HUDEP-2 (cell line): ENCODE results near the gene KCNIP1.

Experiments used
- DNase-seq, 76 experiments: peaks; one replicate each; lab custom pipeline; 2025; ENCODE audit not compliant: unreplicated experiment in 76 of 76; lab: John Stamatoyannopoulos, UW

KCNIP1 gene

DNA sequence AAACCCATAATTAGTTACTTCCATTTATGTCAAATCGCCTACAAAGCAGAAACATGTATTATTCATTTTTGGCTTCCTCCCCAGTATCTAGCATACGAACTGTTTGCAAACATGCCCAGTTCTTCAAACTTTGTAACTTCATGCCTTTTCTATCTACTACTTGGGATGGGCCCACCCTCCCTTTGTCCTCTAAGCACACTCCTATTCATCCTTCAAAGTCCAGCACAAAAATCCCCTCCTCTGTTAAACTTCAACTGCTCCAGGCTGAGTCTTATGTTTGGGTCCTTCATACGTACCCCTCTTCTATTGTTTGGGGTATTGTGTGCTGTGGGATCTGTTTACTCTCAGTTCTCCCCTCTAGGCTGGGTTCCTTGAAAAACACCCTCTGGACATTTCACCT is 55.5 kb downstream of the KCNIP1 start:
- DNase-seq: no peak

DNA sequence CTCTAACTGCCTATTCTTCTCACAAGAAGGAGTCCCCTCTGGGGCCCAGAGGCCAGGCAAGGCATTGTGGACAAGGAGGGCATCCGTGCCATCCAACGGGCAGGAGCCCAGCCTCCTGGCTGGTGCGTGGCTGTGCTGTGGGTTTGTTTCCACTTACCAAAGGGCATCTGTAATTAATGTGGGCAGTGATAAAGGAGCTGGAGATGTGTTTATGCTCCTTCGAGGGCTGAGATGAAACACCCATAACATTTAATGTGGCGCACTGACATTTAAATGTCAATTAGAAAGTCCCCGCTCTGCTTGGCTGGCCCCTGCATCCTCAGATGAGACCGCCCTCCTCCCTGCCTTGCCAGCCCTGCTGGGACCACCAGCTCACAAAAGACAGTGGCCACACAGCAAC is 57.1 kb downstream of the KCNIP1 start:
- no peak for DNase-seq

DNA sequence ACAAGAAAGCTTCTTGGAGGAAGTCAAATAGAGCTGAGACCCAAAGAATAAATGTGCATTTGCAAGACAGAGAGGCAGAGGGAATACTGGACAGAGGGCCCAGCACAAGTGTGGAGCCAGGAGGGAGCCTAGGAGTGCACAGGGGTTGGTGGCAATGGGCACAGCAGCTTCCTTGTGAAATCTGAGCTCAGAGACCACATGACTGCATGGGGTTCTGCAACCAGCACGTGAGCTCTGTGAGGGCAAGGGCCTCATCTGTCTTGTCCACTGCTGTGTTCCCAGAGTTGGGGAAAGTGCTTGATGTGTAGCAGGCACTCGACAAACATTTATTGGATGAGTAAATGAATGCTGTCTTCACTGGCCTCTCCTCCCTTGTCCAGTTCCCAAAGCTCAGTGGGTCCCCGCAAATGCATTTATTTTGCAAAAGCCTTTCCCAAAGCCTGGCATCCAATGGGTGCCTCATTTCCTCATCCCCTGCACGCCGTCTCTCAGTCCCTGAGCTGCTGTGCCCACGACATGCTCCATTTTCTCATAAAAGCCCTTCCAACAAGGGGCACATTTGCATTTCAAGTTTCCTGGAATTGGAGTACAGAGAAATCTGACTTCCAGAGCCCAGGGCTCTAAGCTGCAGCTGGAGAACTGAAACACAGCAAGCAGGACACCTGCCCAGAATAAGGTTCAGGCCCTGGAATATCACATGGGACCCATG is 58.5 kb downstream of the KCNIP1 start:
- DNase-seq: no peak

DNA sequence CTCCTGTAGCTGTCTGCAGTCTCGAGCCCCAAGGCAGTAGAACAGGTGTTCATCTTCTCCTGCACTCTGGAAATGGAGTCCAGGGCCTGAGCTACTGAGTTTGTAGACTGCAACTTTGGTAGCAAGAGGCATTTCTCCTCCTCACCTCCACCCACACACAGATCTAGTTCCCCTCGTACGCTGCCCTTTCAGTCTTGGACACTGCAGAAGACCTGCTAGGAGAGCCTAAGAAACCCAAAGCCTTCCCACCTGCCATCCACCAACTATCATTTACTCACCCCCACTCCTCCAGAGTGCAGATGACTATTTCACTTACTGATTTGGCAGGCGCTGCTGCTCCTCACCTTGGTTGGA is 59.0 kb downstream of the KCNIP1 start:
- no peak for DNase-seq

DNA sequence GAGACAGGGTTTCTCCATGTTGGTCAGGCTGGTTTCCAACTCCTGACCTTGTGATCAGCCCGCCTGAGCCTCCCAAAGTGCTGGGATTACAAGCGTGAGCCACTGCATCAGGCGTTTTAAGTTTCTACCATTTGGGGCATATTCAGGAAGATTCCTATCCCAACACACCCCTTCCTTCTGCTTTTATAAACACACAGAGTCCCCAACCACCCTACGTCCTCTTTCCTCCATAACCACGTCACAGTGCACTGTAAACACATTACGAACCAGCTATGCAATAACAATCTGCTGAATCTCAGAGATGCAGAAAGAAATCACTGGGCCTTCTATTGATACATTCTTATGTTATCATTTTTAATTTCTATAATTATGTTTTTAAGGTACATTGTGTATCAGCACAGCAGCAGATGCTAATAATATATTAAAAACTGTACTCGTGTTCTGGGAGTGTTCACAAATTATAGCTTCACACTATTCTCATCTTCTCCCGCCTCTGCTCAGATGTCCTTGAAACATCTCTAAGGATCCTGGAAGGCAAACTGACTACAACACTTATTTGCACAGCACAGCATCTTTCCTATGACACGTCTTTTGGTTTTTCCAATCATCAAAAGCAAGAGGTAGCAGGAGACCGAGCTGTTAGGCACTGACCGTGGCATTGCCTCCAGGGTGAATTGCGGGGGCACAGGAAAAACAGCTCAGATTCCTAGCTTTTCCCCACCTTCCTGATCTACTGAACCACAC is 60.2 kb downstream of the KCNIP1 start:
- DNase-seq: no peak

DNA sequence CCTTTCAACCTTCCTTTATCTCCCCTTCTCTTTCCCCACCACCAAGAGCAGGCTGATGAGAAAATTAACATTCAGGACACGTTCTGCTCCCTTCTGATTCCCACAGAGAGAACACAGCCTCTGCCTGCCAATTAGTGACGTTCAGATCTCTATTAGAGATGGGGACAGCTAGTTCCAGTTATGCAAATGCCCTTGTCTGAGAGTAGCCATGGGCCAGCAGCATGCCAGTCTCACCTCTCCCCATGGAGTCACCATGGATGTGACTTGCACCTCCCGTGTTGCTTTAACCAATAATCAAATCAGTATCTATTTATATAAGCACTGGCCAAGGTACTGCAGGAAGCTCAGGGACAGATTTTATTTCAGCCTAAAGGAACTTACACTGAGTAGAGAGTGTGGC is 61.3 kb downstream of the KCNIP1 start:
- no peak for DNase-seq

DNA sequence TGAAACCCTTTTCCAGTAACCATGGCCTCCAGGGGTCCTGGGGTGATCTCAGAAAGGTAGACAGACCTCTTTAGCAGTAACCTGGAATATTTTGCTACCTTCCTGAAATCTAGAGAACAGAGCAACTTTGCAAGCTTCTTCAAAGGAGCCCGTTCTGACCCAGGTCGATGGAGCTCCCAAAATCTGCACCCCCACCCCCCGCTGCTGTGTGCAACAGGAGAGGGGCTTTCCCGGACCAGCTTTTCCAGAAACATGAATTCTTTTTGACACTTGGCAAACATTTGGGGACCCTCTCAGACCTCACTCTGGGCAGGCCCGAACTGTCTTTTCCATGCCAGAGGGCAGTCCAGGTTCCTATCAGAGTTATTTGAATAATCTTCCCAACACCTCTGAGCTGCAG is 65.3 kb downstream of the KCNIP1 start:
- DNase-seq: no peak

DNA sequence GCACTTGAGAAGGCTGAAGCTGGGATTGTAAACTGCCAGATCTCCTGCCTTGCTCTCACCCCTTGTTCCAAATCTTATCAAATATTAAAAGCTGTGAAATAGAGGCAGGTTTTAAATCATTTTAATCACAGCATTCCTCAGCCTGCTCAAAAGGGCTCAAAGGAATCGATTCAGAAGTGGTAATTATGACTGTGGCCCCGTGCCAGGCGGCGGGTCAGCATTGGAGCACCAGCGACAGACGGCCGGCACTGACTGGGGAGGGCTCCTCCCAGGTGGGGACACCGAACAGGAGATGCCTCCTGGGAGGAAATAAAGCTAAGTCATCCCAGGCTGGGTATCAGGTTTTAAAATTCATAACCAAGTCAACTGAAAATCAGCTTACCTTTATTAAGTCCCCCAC is 66.7 kb downstream of the KCNIP1 start:
- no peak for DNase-seq

DNA sequence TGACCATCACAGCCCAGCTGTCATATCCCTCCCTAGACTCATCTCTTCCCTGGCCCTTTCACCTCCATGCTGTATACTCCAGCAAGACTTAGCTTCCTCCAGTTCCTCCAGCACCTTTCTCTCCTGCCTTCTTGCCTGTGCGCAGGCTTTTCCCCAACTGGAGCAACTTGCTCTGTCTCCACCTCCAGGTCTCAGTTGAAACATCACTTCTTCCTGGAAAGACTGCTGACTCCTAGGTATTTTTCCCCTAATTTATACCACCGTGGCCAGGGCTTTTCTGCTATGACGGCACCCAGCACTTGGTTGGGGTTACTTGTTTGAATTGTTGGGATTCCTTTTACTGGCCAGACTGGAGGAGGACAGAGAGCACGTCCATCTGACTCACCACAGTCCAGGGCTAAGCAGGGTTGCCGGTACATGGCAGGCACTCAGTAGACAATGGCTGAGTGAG is 67.5 kb downstream of the KCNIP1 start:
- DNase-seq: no peak

DNA sequence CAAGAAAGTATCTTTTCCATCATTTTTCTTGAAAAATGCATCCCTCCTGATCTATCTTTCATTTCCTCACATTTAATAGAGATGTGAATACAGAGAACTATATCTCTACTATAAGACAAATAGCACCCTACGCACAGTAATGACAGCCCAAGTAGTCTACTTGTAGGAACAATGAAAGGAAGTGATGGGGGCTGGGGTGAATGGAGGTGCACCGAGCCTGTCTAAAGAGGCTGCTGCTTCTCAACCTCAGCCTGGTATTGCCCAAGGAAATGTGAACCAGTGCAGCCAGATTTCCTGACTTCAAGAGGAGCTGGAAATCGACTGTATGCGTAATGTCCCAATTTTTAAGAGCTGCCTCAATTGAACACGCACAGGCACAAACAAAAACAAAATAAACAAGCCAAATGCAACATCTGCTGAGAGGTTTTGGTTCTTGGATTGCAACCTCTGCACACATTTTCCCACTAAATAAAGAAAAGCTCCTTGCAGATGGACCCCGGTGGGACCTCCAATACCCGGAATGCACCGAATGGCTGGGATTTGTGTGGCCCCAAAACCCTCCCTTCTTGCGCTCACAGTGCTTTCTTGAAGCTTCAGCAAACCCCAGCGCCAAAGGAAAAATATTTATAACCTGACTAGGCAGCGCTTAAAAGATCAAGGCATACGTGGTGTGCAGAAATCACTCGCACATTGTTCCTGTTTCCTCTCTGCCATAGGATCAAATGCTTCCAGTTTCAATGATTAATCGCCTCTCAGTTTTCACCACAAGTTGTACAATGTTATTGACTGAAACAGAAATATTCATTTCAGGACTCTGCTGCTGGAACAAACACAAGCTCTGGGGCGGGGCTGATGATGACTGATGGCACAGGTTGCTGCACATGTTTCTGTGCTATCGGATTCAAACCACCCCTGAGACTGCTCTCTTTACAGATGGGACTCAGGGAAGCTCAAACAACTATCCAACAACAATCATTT is 68.3 kb downstream of the KCNIP1 start:
- no peak for DNase-seq

DNA sequence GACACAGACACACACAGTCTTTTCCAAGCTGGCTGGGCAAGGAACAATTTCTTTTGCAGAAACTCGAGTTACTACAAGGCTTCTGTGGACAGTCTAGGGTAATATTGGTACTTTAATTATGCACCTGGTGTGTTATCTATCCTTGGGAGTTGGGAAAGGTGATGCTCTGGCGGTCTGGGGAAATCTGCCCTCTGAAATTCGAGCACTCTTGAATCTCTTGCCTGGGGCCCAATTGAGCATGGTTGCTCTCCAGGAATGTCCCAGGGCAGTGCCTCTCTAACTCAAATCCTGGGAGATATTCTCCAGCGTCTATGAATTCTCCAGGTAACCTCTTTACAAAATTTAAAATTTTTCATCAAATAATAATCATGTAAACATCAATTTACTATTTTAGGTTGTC is 69.3 kb downstream of the KCNIP1 start:
- no peak for DNase-seq

DNA sequence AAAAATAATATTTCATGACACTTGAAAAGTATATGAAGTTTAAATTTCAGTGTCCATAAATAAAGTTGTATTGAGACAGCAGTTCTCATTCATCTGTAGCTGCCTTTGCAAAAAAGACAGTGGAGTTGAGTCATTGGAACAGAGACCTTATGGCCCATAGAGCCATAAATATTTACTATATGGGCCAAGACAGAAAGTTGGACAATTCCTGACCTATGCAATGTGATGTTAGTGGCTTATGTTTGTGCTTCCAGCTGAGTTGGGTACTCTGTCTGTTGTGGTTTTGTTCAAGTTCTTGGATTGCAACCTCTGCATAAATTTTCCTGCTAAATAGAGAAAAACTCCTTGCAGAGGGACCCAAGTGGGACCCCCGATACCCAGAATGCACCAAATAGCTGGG is 69.8 kb downstream of the KCNIP1 start:
- no peak for DNase-seq

DNA sequence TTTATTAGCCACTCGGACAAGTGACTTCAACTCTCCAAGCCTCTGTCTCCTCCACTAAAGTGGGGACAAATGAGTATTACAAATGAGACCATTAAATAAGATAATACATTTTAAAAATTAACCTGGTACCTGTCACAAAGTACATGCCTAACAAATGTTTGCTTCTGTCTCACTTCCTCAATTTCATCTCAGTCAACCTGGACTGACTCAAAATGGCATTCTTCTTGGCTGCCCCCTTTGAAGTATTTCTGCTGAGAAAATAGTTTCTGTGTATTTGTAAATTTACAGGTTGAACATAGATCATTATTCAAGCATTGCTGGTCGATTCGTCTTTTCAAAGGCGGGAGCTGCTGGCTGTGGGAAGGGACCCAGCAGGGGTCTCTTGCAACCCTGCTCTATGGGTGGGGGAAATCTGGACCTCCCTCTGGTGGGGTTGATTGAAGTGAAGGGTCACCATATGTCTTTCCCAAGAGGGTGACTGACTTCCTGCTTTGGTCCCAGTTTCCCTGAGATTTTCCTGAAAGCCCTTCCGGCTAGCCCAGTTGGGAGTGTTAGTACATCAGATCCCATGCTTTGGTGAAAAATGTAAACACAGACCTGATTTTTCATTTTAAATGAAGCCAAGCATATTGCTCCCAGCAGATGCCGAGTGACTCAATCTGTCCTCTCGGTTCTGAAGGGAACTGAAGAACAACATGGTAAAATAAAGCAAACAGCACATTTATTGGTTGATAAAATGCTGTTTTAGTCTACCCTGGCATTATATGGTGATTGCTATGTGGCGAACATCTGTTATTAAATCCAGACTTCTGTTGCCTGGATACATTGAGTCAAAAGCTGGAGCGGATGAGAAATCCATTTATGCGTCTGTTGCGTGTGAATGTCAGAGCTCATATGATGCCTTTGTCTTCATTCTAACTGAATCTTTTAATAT is 73.0 kb downstream of the KCNIP1 start:
- DNase-seq: no peak

DNA sequence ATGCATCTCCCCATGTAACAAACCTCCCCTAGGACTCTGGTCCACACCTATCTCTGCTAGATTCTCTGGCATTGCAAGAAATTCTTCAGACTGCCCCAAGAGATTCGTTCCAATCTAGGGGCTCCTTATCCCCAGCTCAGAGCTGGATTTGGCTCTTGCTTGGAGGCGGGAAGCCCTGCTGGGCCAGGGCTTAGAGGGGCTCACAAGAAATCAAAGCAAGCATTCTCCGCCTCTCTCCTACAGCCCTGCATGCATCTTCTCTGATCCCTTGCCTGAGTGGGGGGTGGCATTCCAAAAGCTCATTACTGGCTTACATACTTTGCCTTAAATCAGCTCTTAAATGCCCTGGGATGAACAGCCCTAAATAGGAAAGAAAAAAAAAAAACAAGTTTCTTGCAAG is 75.8 kb downstream of the KCNIP1 start:
- no peak for DNase-seq

DNA sequence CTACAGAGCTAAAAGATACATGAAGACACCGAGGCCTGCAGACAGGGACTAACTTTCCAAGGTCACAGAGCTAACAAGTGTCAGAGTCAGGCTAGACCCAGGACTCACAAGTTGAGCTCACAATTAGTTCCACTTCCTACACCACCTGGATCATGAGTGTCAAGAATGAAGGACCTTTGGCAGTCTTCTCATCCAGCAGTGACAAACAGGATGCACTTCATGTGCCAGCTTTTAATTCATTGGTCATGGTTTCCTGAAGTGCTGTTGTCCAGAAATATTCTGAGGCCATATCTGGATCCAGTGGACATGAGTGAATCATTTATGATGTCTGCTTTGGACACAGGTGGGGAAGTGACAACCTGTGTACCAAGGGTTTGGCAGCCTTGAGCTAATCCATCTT is 77.4 kb downstream of the KCNIP1 start:
- no peak for DNase-seq

DNA sequence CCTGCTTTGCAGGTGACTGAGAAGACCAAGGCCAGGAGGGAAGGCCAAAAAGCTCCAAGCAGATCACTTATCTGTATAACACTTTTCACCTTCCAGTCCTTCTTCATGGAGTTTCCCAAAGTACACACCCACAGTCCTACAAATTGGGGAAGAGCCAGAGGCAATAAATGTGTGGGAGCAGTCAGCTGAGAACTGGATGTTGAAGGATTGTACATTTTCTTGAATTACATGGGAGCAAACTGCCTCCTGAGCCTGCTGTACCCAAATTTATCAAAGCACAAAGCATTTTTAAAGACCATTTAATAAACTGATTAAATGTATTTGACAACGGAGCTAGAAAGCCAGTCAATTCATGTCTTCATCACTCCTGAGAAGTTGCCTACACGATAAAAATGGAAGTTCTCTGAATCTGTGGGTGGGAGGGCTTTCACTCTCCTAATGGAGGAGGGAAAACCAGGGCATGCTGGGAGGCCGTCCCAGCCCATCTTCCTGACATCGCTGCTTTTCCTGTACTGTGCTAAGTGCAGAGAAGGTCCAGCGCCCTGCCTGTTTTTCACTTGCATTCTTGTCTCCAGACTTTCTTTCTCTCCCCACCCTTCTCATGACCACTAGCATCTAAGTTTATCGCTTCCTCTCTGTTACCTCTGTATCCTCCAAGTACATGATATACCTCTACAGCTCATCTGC is 79.0 kb downstream of the KCNIP1 start:
- no peak for DNase-seq

DNA sequence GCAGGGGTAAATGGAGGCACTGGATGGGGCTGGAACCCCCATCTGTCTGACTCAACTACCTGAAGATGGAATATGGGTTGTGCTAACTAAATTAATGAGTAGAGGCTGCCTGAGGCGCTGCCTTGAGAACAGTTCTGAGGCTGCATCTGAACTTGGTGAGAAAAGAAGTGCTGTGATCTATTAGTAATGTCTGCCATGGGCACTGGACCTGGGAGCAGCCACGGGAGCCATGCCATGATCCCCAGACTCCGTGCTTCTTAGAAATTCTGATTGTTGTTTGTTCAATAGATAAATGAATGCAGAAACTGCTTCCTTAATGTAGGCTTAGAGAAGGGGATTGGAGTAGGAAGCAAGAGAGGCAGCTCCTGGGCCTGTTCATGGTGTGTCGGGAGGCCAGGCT is 80.2 kb downstream of the KCNIP1 start:
- DNase-seq: no peak

DNA sequence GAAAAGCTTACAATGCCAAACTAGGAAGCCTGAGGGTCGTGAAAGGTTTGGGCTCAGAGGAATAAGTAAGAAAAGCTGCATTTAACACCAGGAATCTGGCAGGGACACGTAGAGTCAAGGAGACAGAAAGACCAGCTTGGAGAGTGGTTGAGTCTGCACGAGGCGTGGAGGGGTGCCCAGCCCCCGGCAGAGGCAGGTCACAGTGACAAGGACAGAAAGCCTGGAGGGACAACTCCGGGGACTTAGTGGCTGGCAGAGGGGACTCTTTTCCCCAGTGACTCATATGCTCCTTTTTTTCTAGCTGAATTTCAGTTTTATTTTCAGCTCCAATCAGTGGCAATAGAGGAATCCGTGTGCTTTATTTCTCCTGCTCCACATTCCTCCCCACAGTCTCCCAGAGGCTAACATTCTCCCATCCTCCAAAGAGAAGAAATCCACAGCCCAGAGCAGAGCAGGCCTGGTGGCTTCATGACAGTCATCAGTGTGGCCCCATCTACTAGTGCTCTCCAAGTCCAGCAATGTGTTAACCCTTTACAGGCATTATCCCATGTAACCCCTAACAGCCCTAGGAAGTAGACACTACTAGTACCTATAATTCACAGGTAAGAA is 80.7 kb downstream of the KCNIP1 start:
- DNase-seq: no peak

DNA sequence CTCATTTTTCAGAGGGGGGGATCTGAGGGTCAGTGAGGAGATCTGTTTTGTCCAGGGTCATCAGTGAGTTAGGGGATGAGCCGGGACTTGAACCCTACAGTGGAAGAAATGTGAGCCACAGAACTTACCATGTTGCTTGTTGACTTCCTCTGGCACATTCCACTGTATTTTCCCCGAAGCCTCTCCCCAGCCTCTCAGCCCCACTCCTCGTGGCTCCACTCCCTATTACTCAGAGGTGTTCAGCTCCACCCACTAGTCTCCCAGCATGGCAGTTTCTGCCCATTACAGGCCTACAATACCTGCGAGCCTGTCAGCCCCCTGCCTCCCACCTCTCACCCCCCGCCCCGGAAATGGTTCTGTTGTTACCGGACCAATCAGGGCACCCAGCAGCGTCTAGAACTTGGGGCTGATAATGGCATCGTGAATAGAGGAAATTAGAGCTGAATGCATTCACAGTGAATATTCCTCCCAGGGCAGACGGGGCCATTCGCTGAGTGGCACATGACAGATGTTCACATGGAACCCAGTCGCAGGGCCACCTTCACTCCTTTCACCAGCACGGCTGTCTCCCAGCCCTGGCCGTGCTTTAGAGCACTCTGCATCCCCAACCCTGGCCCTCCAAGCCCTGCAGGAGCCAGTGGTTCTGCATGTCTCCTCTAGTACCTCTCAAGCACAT is 81.6 kb downstream of the KCNIP1 start:
- no peak for DNase-seq
